GM13977 (cell line): ENCODE measurements around the gene TMEM225B.
"Not testable (repeated sequence)": the region's sequence is repeated elsewhere in the genome, so short reads cannot be mapped to it uniquely, and the experiment has no call there.

Experiments used
- DNase-seq: peaks from one replicate; pipeline ENCODE4 v3.0.0; 2012; ENCODE audit warnings: low spot score
- CTCF ChIP-seq: IDR thresholded peaks from 2 replicates; pipeline ENCODE4 v1.5.1; 2012; ENCODE audit warnings: mild to moderate bottlenecking, control low read depth; ENCODE audit not compliant: insufficient read depth; ENCODE audit errors: extremely low read depth, missing control alignments
- in situ Hi-C: fragments of 300-500 bp; cut with MboI; formaldehyde crosslinking; loops from one replicate; pipeline ENCODE4 v1.12.0; 2022; ENCODE audit warnings: low sequenced_read_pairs, low pct_unique_long_range_greater_than_20kb, mixed read lengths, inconsistent platforms; ENCODE audit not compliant: unreplicated experiment

TMEM225B gene

GRCh38 chr7:99597762-99598501 lies at the start of gene TMEM225B:
Gene TMEM225B (plus strand): TSS chr7:99598267. CDS start chr7:99604389, 6,122 bp downstream.
- in situ Hi-C loops, result no loop called here
- no peak for TF ChIP-seq CTCF
- DNase-seq, result no peak

GRCh38 chr7:99549545-99549944 lies 48.5 kb upstream of the TMEM225B start:
- DNase-seq, in situ Hi-C loops: not testable (repeated sequence)

GRCh38 chr7:99551334-99551733 lies 46.7 kb upstream of the TMEM225B start:
- in situ Hi-C loops, result no loop called here
- TF ChIP-seq CTCF, result no peak
- DNase-seq, result no peak

- in situ Hi-C loops, result no loop called here
- DNase-seq, result peak; percentile 93
- no peak for TF ChIP-seq CTCF
Observed at GRCh38 chr7:99551767-99552463, 46.2 kb upstream of the TMEM225B start, which contains the start of gene FAM200A. Gene FAM200A (minus strand): TSS chr7:99552114. CDS start chr7:99548407, 3,707 bp downstream.

- no peak for TF ChIP-seq CTCF
- no peak for DNase-seq
- in situ Hi-C loops, result no loop called here
Observed at GRCh38 chr7:99553039-99553438, 45.0 kb upstream of the TMEM225B start.

- TF ChIP-seq CTCF, result no peak
- DNase-seq, result no peak
- in situ Hi-C loops, result no loop called here
Observed at GRCh38 chr7:99554939-99555338, 43.1 kb upstream of the TMEM225B start.

GRCh38 chr7:99557196-99557607 lies 40.9 kb upstream of the TMEM225B start:
- in situ Hi-C loops, result no loop called here
- no peak for TF ChIP-seq CTCF
- DNase-seq, result no peak
